Measurements from ENCODE around the gene ASXL1. TPM values are rescaled to one million over a fixed set of nuclear protein-coding genes. Genes with fewer than 3 reads are reported as not detected.

The ASXL1 gene
- total and polyA plus RNA-seq, 10 of the 15 experiments (the other 5 are each of a cell fraction or from before 2014, with no cell fraction given), result 11.0 to 87.6 (median 56.8) TPM

DNA sequence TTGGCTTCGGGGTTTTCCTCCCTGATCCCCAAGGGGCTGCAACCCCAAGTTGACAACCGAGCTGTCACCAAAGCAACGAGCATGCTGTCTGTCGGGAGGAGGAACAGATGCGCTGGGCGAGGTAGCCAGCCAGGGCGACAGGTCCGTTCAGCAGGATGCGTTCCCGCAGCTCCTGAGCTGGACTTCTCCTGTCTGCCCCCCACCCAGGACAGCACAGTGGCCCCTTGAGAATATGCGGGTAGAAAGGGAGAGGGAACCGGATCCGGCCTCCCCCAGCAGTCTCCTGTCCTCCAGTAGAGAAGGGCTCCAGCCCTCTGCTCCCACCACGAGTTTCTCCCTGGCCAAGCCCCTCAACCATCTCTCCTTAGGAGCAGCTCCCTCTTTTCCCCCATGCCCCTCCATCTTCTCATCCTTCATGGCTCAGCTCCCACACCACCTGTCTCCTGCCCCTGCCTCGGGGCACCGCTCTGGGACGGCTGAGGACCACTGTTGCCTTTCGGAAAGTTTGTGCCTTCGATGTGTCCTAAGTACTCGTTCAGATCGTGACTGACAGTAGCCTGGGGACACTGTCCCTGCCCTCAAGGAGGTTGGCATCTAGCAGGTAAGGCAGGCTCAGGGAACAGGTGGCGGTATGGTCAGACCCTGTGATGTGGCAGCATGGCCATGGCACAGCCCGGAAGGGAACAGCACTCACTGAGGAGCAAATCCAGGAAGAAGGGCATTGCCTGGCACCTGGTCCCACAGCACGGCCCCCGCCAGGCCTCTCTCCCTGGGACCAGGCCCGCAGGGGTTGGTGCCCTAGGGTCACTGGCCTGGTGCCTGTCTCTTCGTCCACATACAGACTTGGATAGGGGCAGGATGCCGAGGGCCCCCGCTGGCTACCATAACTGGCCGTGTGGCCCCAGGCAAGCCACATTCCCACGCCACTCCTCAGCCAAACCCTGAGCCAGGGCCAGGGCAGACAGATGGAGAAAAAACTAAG is 96.3 kb downstream of the ASXL1 start:
- in situ Hi-C loops (cut with MboI), result no loop called here
- intact Hi-C loops (cut with micrococcal nuclease; ENCODE audit: unreplicated experiment), result no loop called here
- ChIA-PET RAD21 (ENCODE audit: unreplicated experiment) (interaction anchor here (0.9 kb wide), 1 partner anchor 84 kb away, joined by 3 read pairs; no protein-coding TSS in a partner anchor), POLR2A (interaction anchor here (0.6 kb wide), 1 partner anchor 11 kb away, joined by 3 read pairs; no protein-coding TSS in a partner anchor), SMC1A (ENCODE audit: uncharacterized antibody, unreplicated experiment) (no interaction called here), CTCF (interaction anchor here (1.6 kb wide), 1 partner anchor 117 kb away, joined by 5 read pairs; no protein-coding TSS in a partner anchor)
- H3K4me2 ChIP-seq (ENCODE audit: control insufficient read depth, insufficient read depth), result no peak overlapping the region
- no peaks in the 10 kb centered on the region for H3K4me1 ChIP-seq (ENCODE audit: control insufficient read depth, insufficient read depth, low read length)
- H3K36me3 ChIP-seq (ENCODE audit: control insufficient read depth in 2 of 2, insufficient read depth in 2 of 2, low read length in 1 of 2), result no peaks in the 10 kb centered on the region; a peak in 1 of 4 replicates
- no peak for FAIRE-seq
- H3K4me3 ChIP-seq, result no peak overlapping the region
- H3K27me3 ChIP-seq (replicated peaks in 1 of 2; ENCODE audit: control insufficient read depth in 2 of 2, insufficient read depth in 2 of 2, low read length in 1 of 2), result no peaks in the 10 kb centered on the region
- no peak overlapping the region for H3K27ac ChIP-seq (ENCODE audit: control insufficient read depth, insufficient read depth)
- no peaks in the 10 kb centered on the region for H3K79me2 ChIP-seq (ENCODE audit: control insufficient read depth, insufficient read depth, low read length)
- WGBS (ENCODE audit: insufficient coverage, insufficient replicate concordance, low lambda C conversion rate, missing lambda C conversion rate), result 61% methylated on average over 30 of the region's 31 CpGs
- H4K20me1 ChIP-seq (ENCODE audit: control insufficient read depth, insufficient read depth), result no peaks in the 10 kb centered on the region
- ATAC-seq, result no peak
- no peaks in the 10 kb centered on the region for H3K9me3 ChIP-seq (replicated peaks; ENCODE audit: control insufficient read depth, insufficient read depth, low read length)
- H2AFZ ChIP-seq (ENCODE audit: control insufficient read depth, low read depth, low read length), result no peak overlapping the region
- DNase-seq (ENCODE audit: low read depth, low spot score), result no peak
- no peak overlapping the region for H3K9ac ChIP-seq (ENCODE audit: control insufficient read depth, insufficient read depth, low read length)
- no TSS peak for BruUV-seq (replicated peaks)
- TF ChIP-seq STAT1 (conservative IDR thresholded peaks at IDR 0.05), result no peak
- TF ChIP-seq E2F8 (IDR thresholded peaks at IDR 0.05; ENCODE audit: low read depth, partially characterized antibody), result no peak
- no peak for TF ChIP-seq SMARCA5 (IDR thresholded peaks at IDR 0.05)
- no peak for TF ChIP-seq EGR1 (IDR thresholded peaks at IDR 0.05; ENCODE audit: borderline replicate concordance in 1 of 2, low read depth in 2 of 2, low read length in 2 of 2)
- no peak for TF ChIP-seq POU2F2 (IDR thresholded peaks at IDR 0.05; ENCODE audit: borderline replicate concordance, low read depth, low read length)
- TF ChIP-seq FOS (IDR thresholded peaks at IDR 0.05; ENCODE audit: borderline replicate concordance, extremely low read depth, insufficient read length), result no peak
- TF ChIP-seq, protein P1, sequence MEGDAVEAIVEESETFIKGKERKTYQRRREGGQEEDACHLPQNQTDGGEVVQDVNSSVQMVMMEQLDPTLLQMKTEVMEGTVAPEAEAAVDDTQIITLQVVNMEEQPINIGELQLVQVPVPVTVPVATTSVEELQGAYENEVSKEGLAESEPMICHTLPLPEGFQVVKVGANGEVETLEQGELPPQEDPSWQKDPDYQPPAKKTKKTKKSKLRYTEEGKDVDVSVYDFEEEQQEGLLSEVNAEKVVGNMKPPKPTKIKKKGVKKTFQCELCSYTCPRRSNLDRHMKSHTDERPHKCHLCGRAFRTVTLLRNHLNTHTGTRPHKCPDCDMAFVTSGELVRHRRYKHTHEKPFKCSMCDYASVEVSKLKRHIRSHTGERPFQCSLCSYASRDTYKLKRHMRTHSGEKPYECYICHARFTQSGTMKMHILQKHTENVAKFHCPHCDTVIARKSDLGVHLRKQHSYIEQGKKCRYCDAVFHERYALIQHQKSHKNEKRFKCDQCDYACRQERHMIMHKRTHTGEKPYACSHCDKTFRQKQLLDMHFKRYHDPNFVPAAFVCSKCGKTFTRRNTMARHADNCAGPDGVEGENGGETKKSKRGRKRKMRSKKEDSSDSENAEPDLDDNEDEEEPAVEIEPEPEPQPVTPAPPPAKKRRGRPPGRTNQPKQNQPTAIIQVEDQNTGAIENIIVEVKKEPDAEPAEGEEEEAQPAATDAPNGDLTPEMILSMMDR (IDR thresholded peaks at IDR 0.05 in 2 of 3, conservative IDR thresholded peaks at IDR 0.05 in 1 of 3; ENCODE audit: control insufficient read depth in 2 of 3, extremely low read depth in 1 of 3, insufficient read depth in 1 of 3, low read depth in 3 of 3, low read length in 3 of 3), result no peak
- TF ChIP-seq NFXL1 (IDR thresholded peaks at IDR 0.05; ENCODE audit: borderline replicate concordance), result no peak
- TF ChIP-seq, protein P2, sequence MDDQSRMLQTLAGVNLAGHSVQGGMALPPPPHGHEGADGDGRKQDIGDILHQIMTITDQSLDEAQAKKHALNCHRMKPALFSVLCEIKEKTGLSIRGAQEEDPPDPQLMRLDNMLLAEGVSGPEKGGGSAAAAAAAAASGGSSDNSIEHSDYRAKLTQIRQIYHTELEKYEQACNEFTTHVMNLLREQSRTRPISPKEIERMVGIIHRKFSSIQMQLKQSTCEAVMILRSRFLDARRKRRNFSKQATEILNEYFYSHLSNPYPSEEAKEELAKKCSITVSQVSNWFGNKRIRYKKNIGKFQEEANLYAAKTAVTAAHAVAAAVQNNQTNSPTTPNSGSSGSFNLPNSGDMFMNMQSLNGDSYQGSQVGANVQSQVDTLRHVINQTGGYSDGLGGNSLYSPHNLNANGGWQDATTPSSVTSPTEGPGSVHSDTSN (IDR thresholded peaks at IDR 0.05; ENCODE audit: insufficient replicate concordance, low read depth, low read length), result no peak
- no peak for TF ChIP-seq HCFC1 (IDR thresholded peaks at IDR 0.05; ENCODE audit: low read length)
- no peak for TF ChIP-seq RB1 (IDR thresholded peaks at IDR 0.05; ENCODE audit: borderline replicate concordance)
- no peak for TF ChIP-seq PAX5 (IDR thresholded peaks at IDR 0.05; ENCODE audit: borderline replicate concordance, low read depth, low read length)
- no peak for TF ChIP-seq SUZ12 (IDR thresholded peaks at IDR 0.05; ENCODE audit: unreplicated experiment)
- no peak for TF ChIP-seq HDGF (IDR thresholded peaks at IDR 0.05)
- TF ChIP-seq IKZF2 (IDR thresholded peaks at IDR 0.05), result no peak
- TF ChIP-seq CBX5 (IDR thresholded peaks at IDR 0.05; ENCODE audit: low read depth), result no peak
- TF ChIP-seq GABPA (IDR thresholded peaks at IDR 0.05; ENCODE audit: low read depth), result no peak
